Peyer's patch (tissue), 4 donors: ENCODE data around the gene RIMS4. TPM values are rescaled to one million over a fixed set of nuclear protein-coding genes. Genes with fewer than 3 reads are reported as not detected.

Experiments used
- DNase-seq, 3 donors: peaks; one replicate each; pipeline ENCODE4 v3.0.0-alpha.2; 2017 to 2019
- H3K27ac ChIP-seq, 4 donors: fragments of 200-600 bp; sonication (generic); one replicate each; pipeline ENCODE4 v1.5.1; 2016 to 2019
- H3K27me3 ChIP-seq, 2 donors: fragments of 200-600 bp; sonication (generic); one replicate each; pipeline ENCODE4 v1.5.1; 2019
- H3K36me3 ChIP-seq, 3 donors: fragments of 200-600 bp; sonication (generic); one replicate each; pipeline ENCODE4 v1.5.1; 2016 to 2019
- H3K4me1 ChIP-seq, 4 donors: fragments of 200-600 bp; sonication (generic); one replicate each; pipeline ENCODE4 v1.5.1; 2016 to 2019
- H3K4me3 ChIP-seq, 4 donors: fragments of 200-600 bp; sonication (generic); 1 replicate in 3 of 4; 2 replicates in 1 of 4; pipeline ENCODE4 v1.5.1; 2016 to 2019; ENCODE audit warnings: mild to moderate bottlenecking in 1 of 4
- H3K9me3 ChIP-seq, 4 donors: fragments of 200-600 bp; sonication (generic); one replicate each; pipeline ENCODE4 v1.5.1; 2016 to 2019; ENCODE audit warnings: mild to moderate bottlenecking in 1 of 4
- POLR2A ChIP-seq, 2 donors: fragments of 450-650 bp; IDR thresholded peaks; one replicate each; pipeline ENCODE4 v1.5.1; 2017; ENCODE audit warnings: antibody characterized with exemption in 2 of 2, mild to moderate bottlenecking in 2 of 2, moderate library complexity in 2 of 2
- total RNA-seq, 4 donors: library from RNA; depleted of rRNA; stranded (reverse); fragments of >200 nt; gene quantifications; one replicate each; pipeline ENCODE4 v1.1.0, GENCODE V29; 2016
- TF ChIP-seq, protein P1 (sequence below), 6 experiments: fragments of 450-650 bp in 4 of 6; fragments of 200-600 bp in 2 of 6; sonication (generic) in 1 of 6; IDR thresholded peaks; one replicate each; pipeline ENCODE4 v1.5.1; 2017 to 2019; ENCODE audit warnings: antibody characterized with exemption in 6 of 6, mild to moderate bottlenecking in 3 of 6, moderate library complexity in 1 of 6

Gene RIMS4
- total RNA-seq, 4 donors from 2014 or later = 0.13 to 0.18 TPM; not detected in 2

DNA sequence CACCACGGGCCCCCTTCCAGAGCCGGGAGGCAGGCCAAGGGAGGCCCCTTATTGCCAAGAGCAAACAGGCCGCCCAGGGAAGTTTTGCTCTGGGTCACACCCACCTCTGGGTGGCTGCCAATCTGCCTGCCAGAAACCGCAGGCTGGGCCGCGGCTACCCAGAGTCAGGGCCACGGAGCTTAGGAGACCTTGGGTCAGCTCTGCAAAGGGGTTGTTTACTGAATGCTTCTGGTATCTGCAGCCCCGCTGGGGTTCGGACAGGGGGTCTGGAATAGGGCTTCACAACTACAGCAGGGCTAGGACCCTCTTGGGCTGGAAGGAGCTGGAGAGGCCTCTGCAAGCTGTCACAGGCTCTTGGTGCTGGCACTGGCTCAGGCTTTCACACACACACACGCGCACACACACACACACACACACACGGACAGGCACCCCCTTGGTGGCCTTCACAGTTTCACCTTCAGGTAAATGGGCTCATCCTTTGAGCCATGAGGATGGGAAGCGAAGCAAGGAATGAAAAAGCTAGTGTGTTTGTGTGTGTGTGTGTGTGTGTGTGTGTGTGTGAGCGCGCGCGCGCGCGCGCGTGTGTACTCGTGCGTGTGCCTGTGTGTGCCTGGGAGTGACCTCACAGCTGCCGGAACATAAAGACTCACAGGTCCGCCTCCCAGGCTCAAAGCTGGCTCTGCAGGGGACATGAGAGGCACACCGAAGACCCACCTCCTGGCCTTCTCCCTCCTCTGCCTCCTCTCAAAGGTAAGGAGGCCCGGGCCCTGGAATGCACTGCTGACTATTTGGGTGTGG, 95.4 kb downstream of the RIMS4 start, which contains the start of gene CCN5:
TSS of gene CCN5 (plus strand) at position 669 of the 798 bp plus-strand sequence. CDS start at position 691, 22 bp downstream.
- Histone ChIP-seq H3K9me3 (no peaks in the 10 kb centered on the region), H3K4me1 (peaks cover 0 to 14% (median 0%) of the 10 kb centered on the region in 4 donors), H3K27me3 (no peaks in the 10 kb centered on the region), H3K4me3 (no peak within 1 kb of the TSS), H3K36me3 (no peaks in the 10 kb centered on the region), H3K27ac (peak within 1 kb of the TSS in 1 of 4 donors; percentile 25)
- DNase-seq = peak; percentile 21 to 81 (median 79)
- TF ChIP-seq, protein P1, sequence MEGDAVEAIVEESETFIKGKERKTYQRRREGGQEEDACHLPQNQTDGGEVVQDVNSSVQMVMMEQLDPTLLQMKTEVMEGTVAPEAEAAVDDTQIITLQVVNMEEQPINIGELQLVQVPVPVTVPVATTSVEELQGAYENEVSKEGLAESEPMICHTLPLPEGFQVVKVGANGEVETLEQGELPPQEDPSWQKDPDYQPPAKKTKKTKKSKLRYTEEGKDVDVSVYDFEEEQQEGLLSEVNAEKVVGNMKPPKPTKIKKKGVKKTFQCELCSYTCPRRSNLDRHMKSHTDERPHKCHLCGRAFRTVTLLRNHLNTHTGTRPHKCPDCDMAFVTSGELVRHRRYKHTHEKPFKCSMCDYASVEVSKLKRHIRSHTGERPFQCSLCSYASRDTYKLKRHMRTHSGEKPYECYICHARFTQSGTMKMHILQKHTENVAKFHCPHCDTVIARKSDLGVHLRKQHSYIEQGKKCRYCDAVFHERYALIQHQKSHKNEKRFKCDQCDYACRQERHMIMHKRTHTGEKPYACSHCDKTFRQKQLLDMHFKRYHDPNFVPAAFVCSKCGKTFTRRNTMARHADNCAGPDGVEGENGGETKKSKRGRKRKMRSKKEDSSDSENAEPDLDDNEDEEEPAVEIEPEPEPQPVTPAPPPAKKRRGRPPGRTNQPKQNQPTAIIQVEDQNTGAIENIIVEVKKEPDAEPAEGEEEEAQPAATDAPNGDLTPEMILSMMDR (IDR thresholded peaks at IDR 0.05) = no peak
- no peak for TF ChIP-seq POLR2A (IDR thresholded peaks at IDR 0.05)

DNA sequence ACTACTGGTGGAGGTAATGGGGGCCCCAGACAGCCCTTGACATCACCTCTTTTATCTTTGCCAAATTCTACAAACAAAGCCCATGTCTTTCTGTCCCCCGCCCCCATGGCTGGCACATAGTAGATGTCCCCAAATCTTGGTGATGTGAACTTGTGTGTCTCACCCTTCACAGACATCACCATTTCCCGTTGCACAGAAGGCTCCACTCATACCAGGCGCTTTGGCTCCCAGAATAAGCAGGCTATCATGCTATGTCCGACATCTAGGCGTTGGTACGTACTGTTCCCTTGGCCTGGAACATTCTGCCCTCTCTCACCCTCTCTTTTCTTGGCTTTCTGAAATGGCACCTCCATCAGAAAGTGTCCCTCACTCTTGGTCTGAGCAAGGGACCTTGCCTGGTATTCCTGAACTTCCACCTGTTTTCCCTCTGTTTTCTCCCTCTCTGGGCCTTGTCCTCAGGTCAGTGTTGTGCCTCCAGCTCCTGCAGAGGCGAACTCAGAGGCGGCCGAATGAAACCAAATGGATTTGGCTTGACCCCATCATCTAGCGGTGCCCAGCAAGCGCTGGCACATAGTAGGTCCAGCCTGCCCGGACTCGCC, 96.1 kb downstream of the RIMS4 start:
- no peaks in the 10 kb centered on the region for H3K27me3 ChIP-seq
- H3K4me1 ChIP-seq = peaks cover 0 to 14% (median 0%) of the 10 kb centered on the region in 4 donors
- H3K4me3 ChIP-seq = no peak overlapping the region
- no peaks in the 10 kb centered on the region for H3K9me3 ChIP-seq
- TF ChIP-seq POLR2A (IDR thresholded peaks at IDR 0.05) = no peak
- TF ChIP-seq, protein P1 (IDR thresholded peaks at IDR 0.05) = no peak
- H3K36me3 ChIP-seq = no peaks in the 10 kb centered on the region
- H3K27ac ChIP-seq = peak overlapping the region in 1 of 4 donors; percentile 25
- peak in 1 of 3 donors; percentile 16 for DNase-seq

DNA sequence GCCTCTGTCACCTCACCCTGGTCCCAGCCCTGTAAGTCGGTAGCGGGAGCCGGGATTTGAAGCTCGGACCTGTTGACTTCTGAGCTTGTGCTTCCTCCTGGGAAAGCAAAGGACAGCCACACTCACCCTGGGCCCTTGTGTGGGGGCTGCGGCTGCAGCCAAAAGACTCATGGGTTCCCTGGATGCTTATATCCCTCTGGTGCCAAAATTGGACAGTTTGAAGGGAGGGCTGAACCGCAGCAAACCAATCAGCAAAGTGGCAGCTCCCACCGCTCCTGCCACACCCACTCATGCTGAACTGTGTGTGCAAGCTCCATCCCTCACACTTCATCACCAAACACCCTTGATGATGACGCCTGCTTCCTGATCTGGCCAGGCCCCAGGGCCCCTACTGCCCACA, 99.1 kb downstream of the RIMS4 start:
- H3K27ac ChIP-seq = no peak overlapping the region
- no peaks in the 10 kb centered on the region for H3K36me3 ChIP-seq
- TF ChIP-seq, protein P1 (IDR thresholded peaks at IDR 0.05) = no peak
- no peak for TF ChIP-seq POLR2A (IDR thresholded peaks at IDR 0.05)
- peaks cover 0 to 14% (median 0%) of the 10 kb centered on the region in 4 donors for H3K4me1 ChIP-seq
- no peak overlapping the region for H3K4me3 ChIP-seq
- H3K27me3 ChIP-seq = no peaks in the 10 kb centered on the region
- H3K9me3 ChIP-seq = no peaks in the 10 kb centered on the region
- DNase-seq = no peak

DNA sequence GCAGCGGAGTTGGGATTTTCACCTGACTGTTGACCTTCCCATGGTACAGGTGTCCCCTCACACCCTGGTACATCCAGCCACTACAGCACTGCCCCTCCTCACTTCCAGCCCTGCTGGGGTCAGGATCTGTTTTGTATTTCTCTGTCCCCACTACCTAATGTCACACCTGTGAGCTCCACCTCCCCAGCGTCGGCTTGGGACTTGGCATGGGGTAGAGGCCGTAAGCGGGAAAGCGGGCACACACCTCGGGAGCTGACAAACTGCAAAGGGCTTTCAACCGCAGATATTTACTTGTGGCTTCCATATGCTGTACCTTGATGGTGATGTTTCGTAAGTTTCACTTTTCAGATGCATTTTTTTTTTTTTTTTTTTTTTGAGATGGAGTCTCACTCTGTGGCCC, 100.5 kb downstream of the RIMS4 start:
- Histone ChIP-seq H3K27ac (no peak overlapping the region), H3K36me3 (no peaks in the 10 kb centered on the region), H3K9me3 (no peaks in the 10 kb centered on the region), H3K27me3 (no peaks in the 10 kb centered on the region), H3K4me1 (peaks cover 0 to 7% (median 0%) of the 10 kb centered on the region in 4 donors), H3K4me3 (no peak overlapping the region)
- TF ChIP-seq, protein P1 (IDR thresholded peaks at IDR 0.05) = no peak
- no peak for TF ChIP-seq POLR2A (IDR thresholded peaks at IDR 0.05)
- no peak for DNase-seq

DNA sequence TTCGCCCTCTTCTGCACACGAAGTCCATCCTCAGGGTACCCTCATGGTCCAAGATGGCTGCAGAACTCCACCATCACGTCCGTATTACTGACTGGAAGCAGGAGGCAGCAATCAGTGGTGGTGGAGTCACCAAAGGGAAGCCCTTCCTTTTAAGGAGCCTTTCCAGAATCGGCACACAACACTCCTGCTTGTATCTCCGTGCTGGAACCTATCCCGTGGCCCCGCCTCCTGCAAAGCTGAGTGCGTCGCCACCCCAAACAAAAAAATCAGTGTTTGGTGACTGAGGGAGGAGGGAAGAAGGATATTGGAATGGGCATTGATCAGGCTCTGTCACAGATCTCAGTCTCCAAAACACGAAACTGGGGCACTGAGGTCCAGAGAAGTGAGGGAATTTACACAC, 101.0 kb downstream of the RIMS4 start:
- TF ChIP-seq POLR2A (IDR thresholded peaks at IDR 0.05) = no peak
- TF ChIP-seq, protein P1 (IDR thresholded peaks at IDR 0.05) = no peak
- H3K27me3 ChIP-seq = no peaks in the 10 kb centered on the region
- H3K4me1 ChIP-seq = peaks cover 0 to 3% (median 0%) of the 10 kb centered on the region in 4 donors
- H3K4me3 ChIP-seq = no peak overlapping the region
- no peak overlapping the region for H3K27ac ChIP-seq
- H3K36me3 ChIP-seq = no peaks in the 10 kb centered on the region
- no peaks in the 10 kb centered on the region for H3K9me3 ChIP-seq
- no peak for DNase-seq
